NT2/D1 (cell line): Measurements from ENCODE around the gene WDSUB1.

Experiments
- SUZ12 ChIP-seq: IDR thresholded peaks from 2 replicates; pipeline ENCODE4 v1.6.1; 2011; ENCODE audit not compliant: insufficient read length, insufficient read depth; ENCODE audit errors: extremely low read depth
- ZNF274 ChIP-seq: IDR thresholded peaks from 2 replicates; pipeline ENCODE4 v1.6.1; 2011; ENCODE audit warnings: mild to moderate bottlenecking, low read depth, low read length

DNA sequence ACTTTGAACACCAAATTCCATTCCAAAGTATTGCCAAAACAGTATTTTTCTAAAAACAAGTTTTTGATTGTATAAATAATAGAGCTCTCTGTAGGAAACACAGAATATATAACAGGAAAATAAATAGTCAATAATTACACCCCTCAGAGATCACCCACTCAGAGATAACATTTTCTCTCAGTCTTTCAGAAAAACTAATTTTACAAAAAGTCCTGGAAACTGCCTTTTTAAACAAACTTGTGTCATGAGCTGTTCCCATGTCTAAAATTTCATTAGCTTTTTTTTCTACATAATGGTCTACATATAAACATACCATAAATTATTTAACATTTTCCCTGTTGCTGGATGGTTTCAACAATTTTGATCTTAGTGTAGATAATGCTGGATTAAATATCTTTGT, 1.2 kb upstream of the WDSUB1 start:
- TF ChIP-seq SUZ12 (no peak), ZNF274 (no peak)
